Ascending aorta (tissue), 2 donors: ENCODE results near the gene DRAM1. TPM values are rescaled to one million over a fixed set of nuclear protein-coding genes. Genes with fewer than 3 reads are reported as not detected.
"Not testable (repeated sequence)": the region's sequence is repeated elsewhere in the genome, so short reads cannot be mapped to it uniquely, and the experiment has no call there.

Experiments used
- DNase-seq, 2 donors: peaks; one replicate each; pipeline ENCODE4 v3.0.0-alpha.2; 2019; ENCODE audit warnings: low spot score in 2 of 2
- H3K27ac ChIP-seq, 2 donors: fragments of 200-600 bp; sonication (generic); one replicate each; pipeline ENCODE4 v1.5.1; 2016 to 2017; ENCODE audit warnings: mild to moderate bottlenecking in 1 of 2
- H3K27me3 ChIP-seq: fragments of 200-600 bp; sonication (generic); one replicate; pipeline ENCODE4 v1.5.1; 2017
- H3K36me3 ChIP-seq, 2 donors: fragments of 200-600 bp; sonication (generic); one replicate each; pipeline ENCODE4 v1.5.1; 2016
- H3K4me1 ChIP-seq, 2 donors: fragments of 200-600 bp; sonication (generic); one replicate each; pipeline ENCODE4 v1.5.1; 2016 to 2017; ENCODE audit warnings: mild to moderate bottlenecking in 1 of 2
- H3K4me3 ChIP-seq, 2 donors: fragments of 200-600 bp; sonication (generic); one replicate each; pipeline ENCODE4 v1.5.1; 2016 to 2017; ENCODE audit warnings: mild to moderate bottlenecking in 1 of 2
- H3K9me3 ChIP-seq, 2 donors: fragments of 200-600 bp; sonication (generic); one replicate each; pipeline ENCODE4 v1.5.1; 2016
- intact Hi-C: fragments of 100-400 bp; cut with DNase I; formaldehyde crosslinking; loops from one replicate; pipeline ENCODE4 v1.15.1; 2023
- total RNA-seq: library from RNA; depleted of rRNA; stranded (reverse); fragments of >200 nt; gene quantifications from one replicate; pipeline ENCODE4 v1.1.0, GENCODE V29; 2016
- TF ChIP-seq, protein P1 (sequence below), 3 experiments: fragments of 200-600 bp in 2 of 3; fragments of 450-650 bp in 1 of 3; sonication (generic) in 2 of 3; IDR thresholded peaks; one replicate each; pipeline ENCODE4 v1.5.1; 2016 to 2019; ENCODE audit warnings: antibody characterized with exemption in 3 of 3, mild to moderate bottlenecking in 1 of 3, moderate library complexity in 1 of 3

DRAM1 gene
- total RNA-seq, 1 donor from 2014 or later: 8.8 TPM

DNA sequence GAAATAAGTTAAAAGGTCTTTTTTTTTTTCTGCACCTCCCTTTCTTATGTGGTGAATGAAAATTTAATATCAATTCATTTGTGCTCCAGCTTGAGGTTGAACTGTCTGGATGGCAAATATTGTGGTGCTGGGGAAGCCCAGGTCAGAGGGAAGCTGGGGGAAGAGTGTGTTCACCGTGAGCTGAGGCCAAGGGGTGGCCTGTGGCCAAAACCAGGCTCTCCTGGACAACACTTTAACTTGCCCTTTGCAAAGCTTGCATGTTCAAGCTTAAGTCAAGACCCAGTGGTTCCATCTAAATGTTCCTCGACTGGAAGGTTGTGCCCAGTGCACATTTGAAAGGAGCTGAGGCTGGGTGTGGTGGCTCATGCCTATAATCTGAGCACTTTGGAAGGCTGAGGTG lies 28.8 kb downstream of the DRAM1 start:
- no peak for DNase-seq
- Histone ChIP-seq H3K4me1 (no peaks in the 10 kb centered on the region), H3K4me3 (no peak overlapping the region), H3K9me3 (no peaks in the 10 kb centered on the region), H3K27ac (no peak overlapping the region), H3K36me3 (peaks cover 0 to 10% of the 10 kb centered on the region in 2 donors), H3K27me3 (no peaks in the 10 kb centered on the region)
- intact Hi-C loops: no loop called here
- TF ChIP-seq, protein P1, sequence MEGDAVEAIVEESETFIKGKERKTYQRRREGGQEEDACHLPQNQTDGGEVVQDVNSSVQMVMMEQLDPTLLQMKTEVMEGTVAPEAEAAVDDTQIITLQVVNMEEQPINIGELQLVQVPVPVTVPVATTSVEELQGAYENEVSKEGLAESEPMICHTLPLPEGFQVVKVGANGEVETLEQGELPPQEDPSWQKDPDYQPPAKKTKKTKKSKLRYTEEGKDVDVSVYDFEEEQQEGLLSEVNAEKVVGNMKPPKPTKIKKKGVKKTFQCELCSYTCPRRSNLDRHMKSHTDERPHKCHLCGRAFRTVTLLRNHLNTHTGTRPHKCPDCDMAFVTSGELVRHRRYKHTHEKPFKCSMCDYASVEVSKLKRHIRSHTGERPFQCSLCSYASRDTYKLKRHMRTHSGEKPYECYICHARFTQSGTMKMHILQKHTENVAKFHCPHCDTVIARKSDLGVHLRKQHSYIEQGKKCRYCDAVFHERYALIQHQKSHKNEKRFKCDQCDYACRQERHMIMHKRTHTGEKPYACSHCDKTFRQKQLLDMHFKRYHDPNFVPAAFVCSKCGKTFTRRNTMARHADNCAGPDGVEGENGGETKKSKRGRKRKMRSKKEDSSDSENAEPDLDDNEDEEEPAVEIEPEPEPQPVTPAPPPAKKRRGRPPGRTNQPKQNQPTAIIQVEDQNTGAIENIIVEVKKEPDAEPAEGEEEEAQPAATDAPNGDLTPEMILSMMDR (IDR thresholded peaks at IDR 0.05): no peak

DNA sequence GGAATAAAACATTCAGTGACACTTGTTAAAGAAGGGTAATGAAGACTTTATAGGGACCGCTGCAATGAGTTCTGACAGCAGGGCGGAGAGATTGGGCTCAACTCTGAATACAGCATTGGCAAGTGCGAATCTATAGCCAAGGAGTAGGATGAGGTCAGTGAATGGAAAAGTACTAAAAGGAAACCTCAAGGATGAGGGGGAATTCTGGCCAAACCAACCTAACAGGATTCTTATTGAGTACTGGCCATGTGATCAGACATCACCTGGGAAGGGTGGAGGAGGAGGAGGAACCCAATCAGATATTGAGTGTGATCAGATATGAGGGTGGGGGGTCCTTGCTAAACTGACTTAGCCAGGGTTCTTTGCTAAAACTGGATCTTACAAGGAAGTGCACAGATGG lies 31.0 kb downstream of the DRAM1 start:
- no peaks in the 10 kb centered on the region for H3K4me1 ChIP-seq
- no peak overlapping the region for H3K4me3 ChIP-seq
- intact Hi-C loops: no loop called here
- TF ChIP-seq, protein P1 (IDR thresholded peaks at IDR 0.05): no peak
- H3K9me3 ChIP-seq: no peaks in the 10 kb centered on the region
- H3K27ac ChIP-seq: no peak overlapping the region
- H3K27me3 ChIP-seq: no peaks in the 10 kb centered on the region
- H3K36me3 ChIP-seq: peaks cover 0 to 3% of the 10 kb centered on the region in 2 donors
- no peak for DNase-seq

DNA sequence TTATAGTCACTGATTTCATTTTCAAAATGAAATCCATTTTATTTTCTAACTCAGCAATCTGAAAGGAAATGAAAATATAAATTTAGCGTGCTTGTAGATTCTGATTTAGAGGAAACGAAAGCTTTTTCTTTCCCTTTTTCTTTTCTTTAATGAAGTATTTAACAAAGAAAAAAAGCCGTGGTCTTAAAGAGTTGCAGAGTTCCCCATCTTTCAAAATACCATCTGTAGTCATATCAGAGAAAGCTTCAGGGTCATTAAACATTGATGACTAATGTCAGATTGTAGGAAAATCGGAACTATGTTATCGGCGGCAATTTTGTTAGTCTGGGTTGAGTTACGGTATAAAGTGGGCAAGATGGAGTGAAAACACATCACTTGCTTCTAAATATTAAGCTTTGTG lies 32.3 kb downstream of the DRAM1 start:
- intact Hi-C loops: no loop called here
- H3K9me3 ChIP-seq: no peaks in the 10 kb centered on the region
- H3K27me3 ChIP-seq: no peaks in the 10 kb centered on the region
- H3K36me3 ChIP-seq: peaks cover 0 to 3% of the 10 kb centered on the region in 2 donors
- TF ChIP-seq, protein P1 (IDR thresholded peaks at IDR 0.05): no peak
- DNase-seq: no peak
- H3K27ac ChIP-seq: no peak overlapping the region
- H3K4me1 ChIP-seq: no peaks in the 10 kb centered on the region
- H3K4me3 ChIP-seq: peak overlapping the region in 1 of 2 donors; percentile 5

DNA sequence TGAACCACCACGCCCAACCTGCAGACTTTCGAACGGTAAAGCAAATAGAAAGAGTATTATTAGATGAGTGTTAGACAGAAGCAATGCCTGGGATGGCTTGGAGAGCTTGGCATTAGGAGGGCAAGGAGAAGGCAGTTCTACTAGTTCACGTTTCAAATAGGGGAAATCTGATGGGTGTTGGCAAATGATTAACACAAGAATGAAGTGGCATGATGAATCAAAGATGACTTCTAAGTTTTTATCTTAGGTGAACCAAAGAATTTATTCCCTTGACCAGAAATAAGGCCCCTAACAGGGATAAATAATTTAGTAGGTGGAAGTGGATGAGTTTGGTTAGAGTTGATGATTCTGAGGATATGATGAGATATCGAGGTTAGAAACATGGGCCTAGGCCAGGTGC lies 38.5 kb downstream of the DRAM1 start:
- no peak for DNase-seq
- no peaks in the 10 kb centered on the region for H3K36me3 ChIP-seq
- no peak overlapping the region for H3K27ac ChIP-seq
- no peaks in the 10 kb centered on the region for H3K27me3 ChIP-seq
- TF ChIP-seq, protein P1 (IDR thresholded peaks at IDR 0.05): no peak
- no peaks in the 10 kb centered on the region for H3K9me3 ChIP-seq
- no peak overlapping the region for H3K4me3 ChIP-seq
- intact Hi-C loops: no loop called here
- H3K4me1 ChIP-seq: no peaks in the 10 kb centered on the region

DNA sequence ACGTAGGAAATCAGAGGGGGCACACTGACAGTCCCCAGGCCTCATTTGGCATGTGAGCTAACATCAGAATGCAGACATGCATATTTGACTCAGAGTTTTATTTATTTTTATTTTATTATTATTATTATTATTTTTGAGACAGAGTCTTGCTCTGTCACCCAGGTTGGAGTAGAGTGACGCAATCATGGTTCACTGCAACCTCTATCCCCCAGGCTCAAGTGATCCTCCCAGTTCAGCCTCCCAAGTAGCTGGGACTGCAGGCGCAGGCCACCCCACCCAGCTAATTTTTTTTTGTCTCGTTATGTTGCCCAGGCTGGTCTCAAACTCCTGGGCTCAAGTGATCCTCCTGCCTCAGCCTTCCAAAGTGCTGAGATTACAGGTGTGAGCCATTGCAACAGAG lies 41.4 kb downstream of the DRAM1 start:
- H3K27ac ChIP-seq, H3K27me3 ChIP-seq, intact Hi-C loops, H3K4me1 ChIP-seq, H3K9me3 ChIP-seq, DNase-seq, H3K4me3 ChIP-seq: not testable (repeated sequence)
- H3K36me3 ChIP-seq: peaks cover 6 to 21% of the 10 kb centered on the region in 2 donors

DNA sequence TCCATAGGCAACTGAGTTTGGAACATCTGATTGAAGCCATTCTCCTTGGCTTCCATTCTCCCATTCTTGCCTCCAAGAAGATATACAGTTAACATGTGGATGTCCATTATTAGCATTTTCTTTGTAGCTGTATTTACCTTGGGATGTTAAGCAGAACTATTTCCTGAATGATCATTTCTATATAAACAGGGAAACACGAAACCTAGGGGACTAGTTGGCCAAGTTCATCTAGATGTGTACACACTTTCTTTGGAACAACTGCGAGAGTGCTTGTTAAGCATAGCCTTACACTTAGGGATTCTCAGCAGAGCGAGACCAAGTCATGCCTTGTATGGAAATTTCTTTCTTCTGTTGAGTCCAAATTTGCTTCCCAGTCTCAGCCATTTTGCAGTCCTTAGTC lies 42.1 kb downstream of the DRAM1 start:
- Histone ChIP-seq H3K27ac (no peak overlapping the region), H3K9me3 (no peaks in the 10 kb centered on the region), H3K4me3 (no peak overlapping the region), H3K36me3 (peaks cover 6 to 24% of the 10 kb centered on the region in 2 donors), H3K27me3 (no peaks in the 10 kb centered on the region), H3K4me1 (no peaks in the 10 kb centered on the region)
- TF ChIP-seq, protein P1 (IDR thresholded peaks at IDR 0.05): no peak
- no peak for DNase-seq
- intact Hi-C loops: no loop called here
